ENCODE data around the gene HCN4. TPM values are rescaled to one million over a fixed set of nuclear protein-coding genes. Genes with fewer than 3 reads are reported as not detected.

The HCN4 gene
- total RNA-seq, 2 experiments from 2014 or later = not detected

- Mint-ChIP-seq H3K4me3 (no peak overlapping the region), H3K9me3 (ENCODE audit: low read depth) (peaks cover 3% of the 10 kb centered on the region), H3K27ac (no peak overlapping the region), H3K4me1 (no peaks in the 10 kb centered on the region), H3K27me3 (no peaks in the 10 kb centered on the region), H3K36me3 (no peaks in the 10 kb centered on the region)
- DNase-seq (peak; percentile 76), ATAC-seq (peak; percentile 57)
- CTCF ChIA-PET = interaction anchor here (1.4 kb wide), 1 partner anchor 290 kb away, joined by 4 read pairs; no protein-coding TSS in a partner anchor
These were observed 21.9 kb downstream of the HCN4 start for GRCh38 chr15:73346735-73347312.

DNA sequence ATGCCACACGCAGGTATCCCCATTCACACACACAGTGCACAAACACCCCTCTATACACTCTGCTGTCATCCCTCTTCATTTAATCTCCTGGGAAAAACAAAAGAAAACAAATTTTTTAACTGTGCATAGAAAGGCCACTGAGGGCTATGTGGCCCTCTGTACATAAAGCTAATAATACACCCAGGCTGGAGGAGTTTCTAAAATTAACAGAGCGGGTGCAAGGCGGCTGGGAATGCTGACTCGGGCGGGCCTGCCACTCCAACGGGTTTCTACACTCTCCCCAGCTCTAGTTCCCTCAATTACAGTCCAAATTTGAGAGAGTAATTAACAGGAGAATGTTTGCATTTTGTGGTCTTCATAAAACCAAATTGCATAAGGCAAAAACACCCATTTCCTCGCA, 23.1 kb downstream of the HCN4 start:
- Mint-ChIP-seq H3K9me3 (ENCODE audit: low read depth) (peaks cover 3% of the 10 kb centered on the region), H3K27ac (no peak overlapping the region), H3K4me1 (no peaks in the 10 kb centered on the region), H3K27me3 (no peaks in the 10 kb centered on the region), H3K4me3 (no peak overlapping the region), H3K36me3 (no peaks in the 10 kb centered on the region)
- CTCF ChIA-PET = interaction anchor here (1.4 kb wide), 1 partner anchor 291 kb away, joined by 4 read pairs; no protein-coding TSS in a partner anchor
- DNase-seq = no peak
- no peak for ATAC-seq

DNA sequence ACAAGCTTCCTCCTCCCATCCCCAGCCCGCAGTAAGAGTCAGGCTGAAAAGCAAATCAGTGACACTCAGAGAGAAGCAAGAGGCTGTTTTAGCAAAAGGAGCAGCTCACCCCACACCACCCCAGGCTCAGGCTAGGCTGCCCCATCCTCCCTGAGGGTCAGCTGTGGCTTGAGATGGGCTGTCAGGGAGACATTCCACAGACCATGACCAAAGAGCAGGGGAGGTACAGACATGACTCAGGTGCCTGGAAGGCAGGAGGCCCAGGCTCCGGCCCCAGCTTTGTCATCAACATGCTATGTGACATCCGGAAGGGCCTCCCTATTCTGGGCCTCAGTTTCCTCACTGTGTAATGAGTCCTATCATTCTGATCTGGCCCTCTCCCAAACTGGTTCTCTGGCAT, 24.7 kb downstream of the HCN4 start:
- Mint-ChIP-seq H3K4me1 (no peaks in the 10 kb centered on the region), H3K9me3 (ENCODE audit: low read depth) (peaks cover 3% of the 10 kb centered on the region), H3K27me3 (no peaks in the 10 kb centered on the region), H3K4me3 (no peak overlapping the region), H3K27ac (no peak overlapping the region), H3K36me3 (no peaks in the 10 kb centered on the region)
- DNase-seq (no peak), ATAC-seq (no peak)
- CTCF ChIA-PET = no interaction called here

GRCh38 chr15:73341886-73342600, 26.7 kb downstream of the HCN4 start:
- Mint-ChIP-seq H3K4me3 (no peak overlapping the region), H3K27ac (no peak overlapping the region), H3K4me1 (no peaks in the 10 kb centered on the region), H3K27me3 (no peaks in the 10 kb centered on the region), H3K36me3 (no peaks in the 10 kb centered on the region), H3K9me3 (ENCODE audit: low read depth) (peaks cover 3% of the 10 kb centered on the region)
- CTCF ChIA-PET = no interaction called here
- DNase-seq (no peak), ATAC-seq (no peak)

GRCh38 chr15:73340502-73341192, 28.1 kb downstream of the HCN4 start:
- peaks cover 3% of the 10 kb centered on the region for H3K9me3 Mint-ChIP-seq (ENCODE audit: low read depth)
- no peak overlapping the region for H3K4me3 Mint-ChIP-seq
- H3K36me3 Mint-ChIP-seq = no peaks in the 10 kb centered on the region
- no peaks in the 10 kb centered on the region for H3K27me3 Mint-ChIP-seq
- DNase-seq (no peak), ATAC-seq (no peak)
- H3K4me1 Mint-ChIP-seq = no peaks in the 10 kb centered on the region
- H3K27ac Mint-ChIP-seq = no peak overlapping the region
- CTCF ChIA-PET = no interaction called here

GRCh38 chr15:73338606-73339374, 30.0 kb downstream of the HCN4 start:
- Mint-ChIP-seq H3K9me3 (ENCODE audit: low read depth) (peaks cover 3% of the 10 kb centered on the region), H3K4me3 (no peak overlapping the region), H3K4me1 (no peaks in the 10 kb centered on the region), H3K27me3 (no peaks in the 10 kb centered on the region), H3K27ac (no peak overlapping the region), H3K36me3 (no peaks in the 10 kb centered on the region)
- CTCF ChIA-PET = interaction anchor here (0.8 kb wide), 1 partner anchor 298 kb away, joined by 3 read pairs; no protein-coding TSS in a partner anchor
- no peak for DNase-seq
- ATAC-seq = no peak

- no peak overlapping the region for H3K4me3 Mint-ChIP-seq
- no peaks in the 10 kb centered on the region for H3K36me3 Mint-ChIP-seq
- CTCF ChIA-PET = no interaction called here
- H3K9me3 Mint-ChIP-seq (ENCODE audit: low read depth) = no peaks in the 10 kb centered on the region
- no peaks in the 10 kb centered on the region for H3K4me1 Mint-ChIP-seq
- no peak for ATAC-seq
- DNase-seq = no peak
- H3K27ac Mint-ChIP-seq = no peak overlapping the region
- no peaks in the 10 kb centered on the region for H3K27me3 Mint-ChIP-seq
These were observed 30.7 kb downstream of the HCN4 start for GRCh38 chr15:73338058-73338457.

DNA sequence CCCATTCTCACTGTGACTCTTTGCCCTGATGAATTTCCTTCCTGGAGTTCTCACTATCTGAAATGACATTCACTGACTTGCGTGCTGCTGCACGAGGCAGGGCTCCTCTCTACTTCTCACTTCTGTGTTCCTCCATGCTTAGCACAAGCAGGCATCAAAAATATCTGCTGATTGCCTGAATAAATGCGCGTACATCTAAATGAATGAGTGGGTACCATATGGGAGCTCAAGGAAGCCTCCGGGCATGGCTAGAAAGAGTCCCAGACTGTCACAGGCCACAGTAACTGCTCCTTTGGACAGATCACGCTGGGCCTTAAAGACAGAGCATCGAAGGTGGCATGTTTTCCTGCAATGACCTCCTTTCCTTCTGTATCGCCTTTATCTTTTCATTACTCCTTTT, 31.6 kb downstream of the HCN4 start:
- H3K27ac Mint-ChIP-seq = no peak overlapping the region

GRCh38 chr15:73336756-73337155, 32.0 kb downstream of the HCN4 start:
- Mint-ChIP-seq H3K27me3 (no peaks in the 10 kb centered on the region), H3K27ac (no peak overlapping the region), H3K9me3 (ENCODE audit: low read depth) (no peaks in the 10 kb centered on the region), H3K4me1 (no peaks in the 10 kb centered on the region), H3K36me3 (no peaks in the 10 kb centered on the region), H3K4me3 (no peak overlapping the region)
- CTCF ChIA-PET = no interaction called here
- DNase-seq = no peak
- no peak for ATAC-seq

More for the DNA sequence above, 31.6 kb downstream of the HCN4 start:
- Mint-ChIP-seq H3K9me3 (ENCODE audit: low read depth) (no peaks in the 10 kb centered on the region), H3K36me3 (no peaks in the 10 kb centered on the region), H3K27me3 (no peaks in the 10 kb centered on the region), H3K4me1 (no peaks in the 10 kb centered on the region), H3K4me3 (no peak overlapping the region)
- ATAC-seq (no peak), DNase-seq (no peak)
- CTCF ChIA-PET = no interaction called here

DNA sequence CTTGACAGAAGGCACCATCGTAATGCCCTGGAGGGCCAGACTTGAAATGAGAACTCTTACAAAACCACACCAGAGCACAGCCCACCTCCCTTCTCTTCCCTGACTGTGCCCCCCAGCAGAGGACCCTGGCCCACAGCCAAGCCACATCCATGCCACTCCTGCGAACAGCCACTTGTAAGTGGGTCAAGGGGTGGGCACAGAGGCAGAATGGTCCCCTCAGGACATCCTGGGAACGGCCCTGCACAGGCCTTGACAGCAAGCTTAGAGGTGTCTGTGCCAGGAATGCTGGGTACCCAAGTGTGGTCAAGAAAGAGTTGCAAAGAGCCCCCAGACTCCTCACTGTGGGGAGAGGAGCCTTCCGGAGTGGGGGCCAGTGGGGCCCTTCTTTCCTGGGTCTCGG, 33.3 kb downstream of the HCN4 start:
- Mint-ChIP-seq H3K4me1 (no peaks in the 10 kb centered on the region), H3K9me3 (ENCODE audit: low read depth) (no peaks in the 10 kb centered on the region), H3K27ac (no peak overlapping the region), H3K27me3 (no peaks in the 10 kb centered on the region), H3K4me3 (no peak overlapping the region), H3K36me3 (no peaks in the 10 kb centered on the region)
- no peak for ATAC-seq
- DNase-seq = no peak
- CTCF ChIA-PET = no interaction called here

- no peak for ATAC-seq
- no peak for DNase-seq
- Mint-ChIP-seq H3K27ac (no peak overlapping the region), H3K27me3 (no peaks in the 10 kb centered on the region), H3K9me3 (ENCODE audit: low read depth) (no peaks in the 10 kb centered on the region), H3K36me3 (no peaks in the 10 kb centered on the region), H3K4me1 (no peaks in the 10 kb centered on the region), H3K4me3 (no peak overlapping the region)
- CTCF ChIA-PET = no interaction called here
These were observed 33.7 kb downstream of the HCN4 start for GRCh38 chr15:73335026-73335425.

DNA sequence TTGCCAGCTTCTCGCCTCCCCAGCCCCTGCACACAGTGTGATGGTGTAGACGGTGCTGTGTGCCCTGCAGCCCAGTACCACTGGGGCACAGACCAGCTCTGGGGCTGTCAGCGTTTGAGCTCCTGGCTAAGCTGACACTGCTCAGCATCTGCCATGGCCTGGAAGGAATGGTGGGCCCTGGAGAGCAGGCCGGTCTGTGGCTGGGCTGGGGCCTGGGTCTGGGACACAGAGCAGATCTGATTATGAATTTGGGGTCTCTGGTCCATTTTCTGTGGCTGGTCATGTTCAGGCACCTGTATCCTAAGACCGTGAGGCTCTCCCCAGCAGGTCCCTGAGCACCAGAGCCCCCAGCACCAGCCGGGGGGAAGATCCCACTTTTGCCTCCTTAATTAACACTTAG, 34.7 kb downstream of the HCN4 start:
- Mint-ChIP-seq H3K9me3 (ENCODE audit: low read depth) (no peaks in the 10 kb centered on the region), H3K27ac (no peak overlapping the region), H3K4me1 (no peaks in the 10 kb centered on the region), H3K27me3 (no peaks in the 10 kb centered on the region), H3K36me3 (no peaks in the 10 kb centered on the region), H3K4me3 (no peak overlapping the region)
- ATAC-seq (no peak), DNase-seq (no peak)
- CTCF ChIA-PET = interaction anchor here (1.5 kb wide), 1 partner anchor 303 kb away, joined by 4 read pairs; no protein-coding TSS in a partner anchor

GRCh38 chr15:73333001-73333400, 35.8 kb downstream of the HCN4 start:
- CTCF ChIA-PET = interaction anchor here (1.5 kb wide), 1 partner anchor 304 kb away, joined by 4 read pairs; no protein-coding TSS in a partner anchor
- no peaks in the 10 kb centered on the region for H3K4me1 Mint-ChIP-seq
- no peaks in the 10 kb centered on the region for H3K9me3 Mint-ChIP-seq (ENCODE audit: low read depth)
- DNase-seq = no peak
- H3K36me3 Mint-ChIP-seq = no peaks in the 10 kb centered on the region
- H3K27ac Mint-ChIP-seq = no peak overlapping the region
- ATAC-seq = no peak
- no peaks in the 10 kb centered on the region for H3K27me3 Mint-ChIP-seq
- no peak overlapping the region for H3K4me3 Mint-ChIP-seq

Measured in activated CD8-positive, alpha-beta memory T cell treated with anti-CD3 and anti-CD28 coated beads, Interleukin-2, amount 10 ng/mL, durations not matched to agents 7 days and 5 days (primary cell).